Stomach (tissue), 4 donors: ENCODE results near the gene TOR4A.

Source experiments
- POLR2A ChIP-seq, 4 donors: fragments of 450-650 bp; IDR thresholded peaks; one replicate each; pipeline ENCODE4 v1.6.1; 2016; ENCODE audit warnings: antibody characterized with exemption in 4 of 4, control low read depth in 2 of 4, mild to moderate bottlenecking in 1 of 4, moderate library complexity in 1 of 4
- POLR2AphosphoS5 ChIP-seq, 3 donors: sonication (generic); formaldehyde crosslinking; IDR thresholded peaks; one replicate each; pipeline ENCODE4 v1.6.1; 2016; ENCODE audit warnings: antibody characterized with exemption in 3 of 3
- TF ChIP-seq, protein P1 (sequence below), 7 experiments: fragments of 450-650 bp in 4 of 7; fragments of 200-600 bp in 3 of 7; sonication (generic) in 3 of 7; IDR thresholded peaks; one replicate each; pipeline ENCODE4 v1.5.1; 2016 to 2019; ENCODE audit warnings: antibody characterized with exemption in 7 of 7, control low read depth in 2 of 7, mild to moderate bottlenecking in 1 of 7

DNA sequence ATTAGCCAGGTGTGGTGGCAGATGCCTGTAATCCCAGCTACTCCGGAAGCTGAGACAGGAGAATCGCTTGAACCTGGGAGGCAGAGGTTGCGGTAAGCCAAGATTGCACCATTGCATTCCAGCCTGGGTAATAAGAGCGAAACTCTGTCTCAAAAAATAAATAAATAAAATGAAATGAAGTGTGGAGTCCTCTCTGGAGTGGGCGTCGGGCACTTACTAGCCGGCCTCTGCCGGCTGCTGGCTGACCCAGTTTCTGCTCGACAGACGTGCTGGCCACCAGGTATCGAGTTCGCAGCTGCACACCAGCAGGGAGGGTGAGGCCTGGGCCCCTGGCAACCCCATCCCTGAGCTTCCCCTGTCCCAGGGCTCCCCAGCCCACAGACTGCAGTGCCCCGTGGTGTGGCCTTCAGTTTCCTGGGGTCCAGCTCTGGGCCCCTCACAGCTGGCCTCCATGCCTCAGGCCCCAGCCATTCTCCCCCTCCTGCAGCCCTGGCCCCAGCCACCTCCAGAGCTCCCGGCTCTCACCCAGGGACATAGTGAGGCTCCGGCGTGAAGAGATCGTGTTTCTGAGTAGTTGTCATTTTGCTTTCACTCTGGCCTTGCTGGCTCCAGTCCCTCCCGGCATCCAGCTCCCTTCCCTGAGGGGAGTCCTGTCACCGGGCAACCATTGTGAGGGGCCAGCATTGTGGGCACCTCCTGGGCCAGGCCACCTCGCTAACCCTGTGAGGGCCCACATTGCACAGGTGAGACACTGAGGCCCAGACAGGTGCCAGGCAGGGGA is 30.2 kb upstream of the TOR4A start:
- TF ChIP-seq, protein P1, sequence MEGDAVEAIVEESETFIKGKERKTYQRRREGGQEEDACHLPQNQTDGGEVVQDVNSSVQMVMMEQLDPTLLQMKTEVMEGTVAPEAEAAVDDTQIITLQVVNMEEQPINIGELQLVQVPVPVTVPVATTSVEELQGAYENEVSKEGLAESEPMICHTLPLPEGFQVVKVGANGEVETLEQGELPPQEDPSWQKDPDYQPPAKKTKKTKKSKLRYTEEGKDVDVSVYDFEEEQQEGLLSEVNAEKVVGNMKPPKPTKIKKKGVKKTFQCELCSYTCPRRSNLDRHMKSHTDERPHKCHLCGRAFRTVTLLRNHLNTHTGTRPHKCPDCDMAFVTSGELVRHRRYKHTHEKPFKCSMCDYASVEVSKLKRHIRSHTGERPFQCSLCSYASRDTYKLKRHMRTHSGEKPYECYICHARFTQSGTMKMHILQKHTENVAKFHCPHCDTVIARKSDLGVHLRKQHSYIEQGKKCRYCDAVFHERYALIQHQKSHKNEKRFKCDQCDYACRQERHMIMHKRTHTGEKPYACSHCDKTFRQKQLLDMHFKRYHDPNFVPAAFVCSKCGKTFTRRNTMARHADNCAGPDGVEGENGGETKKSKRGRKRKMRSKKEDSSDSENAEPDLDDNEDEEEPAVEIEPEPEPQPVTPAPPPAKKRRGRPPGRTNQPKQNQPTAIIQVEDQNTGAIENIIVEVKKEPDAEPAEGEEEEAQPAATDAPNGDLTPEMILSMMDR (IDR thresholded peaks at IDR 0.05), result no peak
- TF ChIP-seq POLR2AphosphoS5 (IDR thresholded peaks at IDR 0.05), result no peak
- TF ChIP-seq POLR2A (IDR thresholded peaks at IDR 0.05), result no peak
